Hair follicular keratinocyte (primary cell): ENCODE measurements around the gene AKAP6. TPM values are rescaled to one million over a fixed set of nuclear protein-coding genes. Genes with fewer than 3 reads are reported as not detected.

Source experiments
- total RNA-seq: library from RNA; depleted of rRNA; stranded (reverse); fragments of >200 nt; gene quantifications from 2 replicates; pipeline ENCODE4 v1.2.3, GENCODE V29; 2015

Gene AKAP6, protein sequence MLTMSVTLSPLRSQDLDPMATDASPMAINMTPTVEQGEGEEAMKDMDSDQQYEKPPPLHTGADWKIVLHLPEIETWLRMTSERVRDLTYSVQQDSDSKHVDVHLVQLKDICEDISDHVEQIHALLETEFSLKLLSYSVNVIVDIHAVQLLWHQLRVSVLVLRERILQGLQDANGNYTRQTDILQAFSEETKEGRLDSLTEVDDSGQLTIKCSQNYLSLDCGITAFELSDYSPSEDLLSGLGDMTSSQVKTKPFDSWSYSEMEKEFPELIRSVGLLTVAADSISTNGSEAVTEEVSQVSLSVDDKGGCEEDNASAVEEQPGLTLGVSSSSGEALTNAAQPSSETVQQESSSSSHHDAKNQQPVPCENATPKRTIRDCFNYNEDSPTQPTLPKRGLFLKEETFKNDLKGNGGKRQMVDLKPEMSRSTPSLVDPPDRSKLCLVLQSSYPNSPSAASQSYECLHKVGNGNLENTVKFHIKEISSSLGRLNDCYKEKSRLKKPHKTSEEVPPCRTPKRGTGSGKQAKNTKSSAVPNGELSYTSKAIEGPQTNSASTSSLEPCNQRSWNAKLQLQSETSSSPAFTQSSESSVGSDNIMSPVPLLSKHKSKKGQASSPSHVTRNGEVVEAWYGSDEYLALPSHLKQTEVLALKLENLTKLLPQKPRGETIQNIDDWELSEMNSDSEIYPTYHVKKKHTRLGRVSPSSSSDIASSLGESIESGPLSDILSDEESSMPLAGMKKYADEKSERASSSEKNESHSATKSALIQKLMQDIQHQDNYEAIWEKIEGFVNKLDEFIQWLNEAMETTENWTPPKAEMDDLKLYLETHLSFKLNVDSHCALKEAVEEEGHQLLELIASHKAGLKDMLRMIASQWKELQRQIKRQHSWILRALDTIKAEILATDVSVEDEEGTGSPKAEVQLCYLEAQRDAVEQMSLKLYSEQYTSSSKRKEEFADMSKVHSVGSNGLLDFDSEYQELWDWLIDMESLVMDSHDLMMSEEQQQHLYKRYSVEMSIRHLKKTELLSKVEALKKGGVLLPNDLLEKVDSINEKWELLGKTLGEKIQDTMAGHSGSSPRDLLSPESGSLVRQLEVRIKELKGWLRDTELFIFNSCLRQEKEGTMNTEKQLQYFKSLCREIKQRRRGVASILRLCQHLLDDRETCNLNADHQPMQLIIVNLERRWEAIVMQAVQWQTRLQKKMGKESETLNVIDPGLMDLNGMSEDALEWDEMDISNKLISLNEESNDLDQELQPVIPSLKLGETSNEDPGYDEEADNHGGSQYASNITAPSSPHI (N-terminal part only)
- total RNA-seq = 1.3 and 2.5 TPM in 2 replicates

DNA sequence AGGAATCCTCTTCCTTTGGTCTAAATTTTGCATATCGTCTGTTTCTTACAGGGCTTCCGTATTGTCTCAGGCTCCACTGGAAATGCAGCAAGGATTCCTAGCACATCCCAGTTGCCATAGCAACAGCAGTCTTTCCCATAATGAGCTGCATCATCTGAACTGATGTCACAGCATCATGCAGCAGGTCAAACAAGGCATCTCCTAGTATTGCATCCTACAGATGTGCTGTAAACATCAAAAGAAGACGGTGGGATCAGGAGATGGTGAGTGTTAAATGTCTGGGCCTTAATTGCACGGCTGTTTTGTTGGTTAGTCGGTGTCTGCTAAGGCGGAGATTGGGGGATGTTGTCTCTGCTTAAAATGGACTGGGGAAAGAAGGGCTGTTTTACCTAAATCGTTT lies at the start of gene AKAP6:
AKAP6 (plus strand) TSS at position 153 of the 400 bp plus-strand sequence. CDS start 104,196 bp downstream, outside the sequence.

Other genes with a start within 250 kb of the AKAP6 start
- not detected in 2 replicates for gene RNU6-7, start 127.3 kb upstream of the AKAP6 start, total RNA-seq
- not detected in 2 replicates for gene RNU6-8, start 126.0 kb upstream of the AKAP6 start, total RNA-seq